Esophagus (tissue), 2 donors: Measurements from ENCODE around the gene CDC14A. TPM values are rescaled to one million over a fixed set of nuclear protein-coding genes. Genes with fewer than 3 reads are reported as not detected.

Experiments
- H3K27ac ChIP-seq, 2 donors: one replicate each; pipeline ENCODE4 v1.5.1; 2013; ENCODE audit warnings: low read depth in 2 of 2, mild to moderate bottlenecking in 2 of 2, inconsistent platforms in 1 of 2, low read length in 1 of 2, moderate library complexity in 1 of 2
- H3K27me3 ChIP-seq, 2 donors: one replicate each; pipeline ENCODE4 v1.6.1; 2013; ENCODE audit warnings: low read length in 2 of 2, control low read depth in 1 of 2, mild to moderate bottlenecking in 1 of 2; ENCODE audit not compliant: insufficient read depth in 2 of 2, control insufficient read depth in 1 of 2
- H3K36me3 ChIP-seq, 2 donors: one replicate each; pipeline ENCODE4 v1.6.1; 2013; ENCODE audit warnings: low read length in 1 of 2; ENCODE audit not compliant: control insufficient read depth in 2 of 2, insufficient read depth in 2 of 2
- H3K4me1 ChIP-seq, 2 donors: one replicate each; pipeline ENCODE4 v1.6.1; 2013; ENCODE audit warnings: low read length in 1 of 2; ENCODE audit not compliant: control insufficient read depth in 2 of 2, insufficient read depth in 2 of 2
- H3K4me3 ChIP-seq, 2 donors: one replicate each; pipeline ENCODE4 v1.5.1; 2013; ENCODE audit warnings: low read length in 2 of 2, mild to moderate bottlenecking in 2 of 2, low read depth in 1 of 2, moderate library complexity in 1 of 2
- H3K9me3 ChIP-seq, 2 donors: one replicate each; pipeline ENCODE4 v1.6.1; 2013; ENCODE audit warnings: mild to moderate bottlenecking in 2 of 2, low read depth in 1 of 2, low read length in 1 of 2, moderate library complexity in 1 of 2; ENCODE audit not compliant: control insufficient read depth in 2 of 2, insufficient read depth in 1 of 2
- WGBS, 2 donors: extraction: QIAGEN DNeasy Blood & Tissue Kit; methylation state at CpG; one replicate each; pipeline ENCODE4 v1.1.7; 2013; 5-methylcytosine and 5-hydroxymethylcytosine counted together
- polyA plus RNA-seq, 2 donors: library from polyadenylated mRNA; stranded (reverse); fragments of 200-250 nt; gene quantifications; one replicate each; pipeline ENCODE4 v1.2.3, GENCODE V29; 2013
- donor health status: healthy with polysubstance abuse.
- donor health status: Bipolar disorder and iron deficiency.

The CDC14A gene
- polyA plus RNA-seq, 2 donors: 1.0 to 1.2 TPM

DNA sequence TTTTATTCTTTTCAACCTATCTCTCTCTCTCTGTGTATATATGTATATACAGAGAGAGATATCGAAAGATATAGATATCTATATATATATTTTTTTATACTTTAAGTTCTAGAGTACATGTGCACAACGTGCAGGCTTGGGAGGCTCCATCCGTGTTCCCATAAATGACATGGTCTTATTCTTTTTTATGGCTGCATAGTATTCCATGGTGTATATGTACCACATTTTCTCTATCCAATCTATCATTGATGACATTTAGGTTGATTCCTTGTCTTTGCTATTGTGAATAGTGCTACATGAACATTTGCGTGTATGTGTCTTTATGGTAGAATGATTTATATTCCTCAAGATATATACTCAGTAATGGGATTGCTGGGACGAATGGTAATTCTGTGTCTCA lies 130.4 kb downstream of the CDC14A start:
- H3K4me3 ChIP-seq: no peak overlapping the region
- no peaks in the 10 kb centered on the region for H3K27me3 ChIP-seq
- 97% methylated on average over 5 of the region's 5 CpGs for WGBS, 2 donors
- no peaks in the 10 kb centered on the region for H3K36me3 ChIP-seq
- no peaks in the 10 kb centered on the region for H3K4me1 ChIP-seq
- no peaks in the 10 kb centered on the region for H3K9me3 ChIP-seq
- no peak overlapping the region for H3K27ac ChIP-seq

DNA sequence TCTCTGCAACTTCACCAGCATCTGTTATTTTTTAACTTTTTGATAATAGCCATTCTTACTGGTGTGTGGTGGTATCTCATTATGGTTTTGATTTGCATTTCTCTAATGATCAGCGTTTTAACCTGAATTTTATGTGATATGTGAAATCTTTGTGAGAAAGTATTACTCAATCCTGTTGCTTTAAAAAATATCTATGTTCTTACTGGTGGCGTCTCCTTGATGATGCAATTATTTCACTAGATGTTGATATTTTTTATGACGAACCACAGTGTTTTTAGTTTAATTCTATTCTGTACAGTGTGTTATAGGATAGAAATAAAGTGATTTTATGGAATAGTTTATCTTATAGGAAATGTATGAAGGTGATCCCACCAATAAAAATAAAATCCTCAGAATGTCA lies 130.9 kb downstream of the CDC14A start:
- no peaks in the 10 kb centered on the region for H3K36me3 ChIP-seq
- H3K4me1 ChIP-seq: no peaks in the 10 kb centered on the region
- H3K9me3 ChIP-seq: no peaks in the 10 kb centered on the region
- WGBS, 2 donors: 89 to 91% methylated on average over 3 of the region's 3 CpGs
- no peaks in the 10 kb centered on the region for H3K27me3 ChIP-seq
- no peak overlapping the region for H3K27ac ChIP-seq
- no peak overlapping the region for H3K4me3 ChIP-seq

DNA sequence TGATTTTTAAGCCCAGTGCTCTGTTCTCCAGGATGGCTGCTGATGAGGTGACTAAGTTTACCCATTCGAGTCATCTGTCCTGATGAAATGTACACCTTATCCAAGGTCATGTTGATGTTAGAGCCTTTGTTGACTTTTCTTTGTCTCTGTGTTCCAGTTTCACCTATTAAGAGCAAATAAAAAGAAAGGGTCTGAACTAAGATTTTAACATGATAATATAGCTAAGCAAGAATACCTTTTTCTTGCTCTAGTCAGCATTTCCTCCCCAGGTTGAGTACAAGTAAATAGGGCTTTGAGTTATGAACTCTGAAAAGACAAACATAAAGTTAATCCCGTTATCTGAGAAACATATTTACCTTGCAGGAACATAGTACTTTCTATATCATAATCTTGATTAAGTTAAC lies 133.6 kb downstream of the CDC14A start:
- Histone ChIP-seq H3K9me3 (no peaks in the 10 kb centered on the region), H3K27me3 (no peaks in the 10 kb centered on the region), H3K4me3 (no peak overlapping the region), H3K27ac (no peak overlapping the region), H3K36me3 (no peaks in the 10 kb centered on the region), H3K4me1 (no peaks in the 10 kb centered on the region)
- WGBS, 2 donors: 74 to 91% methylated on average over 2 of the region's 2 CpGs

DNA sequence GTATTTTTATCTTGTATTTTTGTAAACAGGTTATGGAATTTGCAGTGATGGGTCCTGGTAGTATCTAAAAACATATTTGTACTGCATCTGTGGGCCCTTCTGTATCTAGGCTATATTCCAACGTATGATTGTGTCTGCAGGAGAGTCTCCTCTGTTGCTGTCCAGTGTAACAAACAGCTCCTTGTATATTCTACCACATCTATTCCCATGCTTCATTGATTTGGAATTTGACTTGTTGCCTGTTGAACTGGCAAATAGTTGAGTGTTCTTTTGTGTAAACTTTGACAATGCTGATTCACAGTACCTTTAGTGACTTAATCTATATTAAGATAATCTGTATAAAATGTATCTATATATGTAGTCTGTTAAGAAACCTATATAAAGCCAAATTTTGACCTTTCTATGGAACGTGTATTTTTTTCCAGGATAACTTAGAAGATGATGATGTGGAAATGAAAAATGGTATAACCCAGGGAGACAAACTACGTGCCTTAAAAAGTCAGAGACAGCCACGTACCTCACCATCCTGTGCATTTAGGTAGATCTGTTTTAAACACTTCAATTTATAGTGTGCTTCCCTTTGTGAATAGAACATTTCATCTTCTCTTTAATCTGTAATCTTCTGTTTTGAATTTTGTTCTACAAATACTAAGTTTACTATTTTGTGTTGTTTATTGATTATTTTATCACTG lies 142.2 kb downstream of the CDC14A start:
- peaks cover 0 to 9% of the 10 kb centered on the region in 2 donors for H3K36me3 ChIP-seq
- H3K4me1 ChIP-seq: no peaks in the 10 kb centered on the region
- H3K27ac ChIP-seq: no peak overlapping the region
- WGBS, 2 donors: 93 to 94% methylated on average over 4 of the region's 4 CpGs
- no peaks in the 10 kb centered on the region for H3K27me3 ChIP-seq
- H3K4me3 ChIP-seq: no peak overlapping the region
- no peaks in the 10 kb centered on the region for H3K9me3 ChIP-seq

DNA sequence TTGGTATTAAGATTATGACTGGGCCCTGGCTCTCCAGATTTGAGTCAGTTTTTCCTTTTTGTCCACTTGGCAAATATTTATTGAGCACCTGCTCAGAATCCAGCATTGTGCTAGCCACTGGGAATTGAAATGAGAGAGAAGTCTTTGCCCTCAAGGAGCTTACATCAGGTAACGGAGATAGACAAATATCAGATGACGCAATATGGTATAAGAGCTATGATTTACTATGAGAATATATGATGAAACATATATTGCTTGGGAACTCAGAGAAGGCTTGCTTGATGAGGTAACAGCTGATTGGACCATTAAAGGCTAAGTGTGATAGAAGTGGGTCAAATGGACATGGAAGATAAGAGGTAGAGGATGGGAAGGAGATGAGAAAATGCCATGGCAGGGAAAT lies 144.6 kb downstream of the CDC14A start:
- Histone ChIP-seq H3K27me3 (no peaks in the 10 kb centered on the region), H3K9me3 (no peaks in the 10 kb centered on the region), H3K4me3 (no peak overlapping the region), H3K4me1 (no peaks in the 10 kb centered on the region), H3K27ac (no peak overlapping the region), H3K36me3 (peaks cover 0 to 9% of the 10 kb centered on the region in 2 donors)
- WGBS, 2 donors: 95% methylated on average over 2 of the region's 2 CpGs

DNA sequence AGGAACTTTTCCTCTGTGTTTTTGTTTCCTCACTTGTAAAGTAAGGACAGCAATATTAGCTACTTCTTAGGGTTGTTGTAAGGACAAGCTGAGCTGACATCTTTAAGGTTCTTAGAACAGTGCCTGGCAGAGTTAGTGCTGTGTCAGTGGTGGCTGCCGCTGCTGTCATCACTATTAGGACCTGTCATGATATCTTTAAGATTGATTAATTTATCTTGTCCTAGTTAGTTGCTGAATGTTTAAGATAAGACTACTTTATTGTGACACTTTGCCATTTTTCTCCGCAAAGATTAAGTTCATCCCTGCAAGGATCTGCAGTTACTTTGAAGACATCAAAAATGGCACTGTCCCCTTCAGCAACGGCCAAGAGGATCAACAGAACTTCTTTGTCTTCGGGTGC lies 145.5 kb downstream of the CDC14A start:
- Histone ChIP-seq H3K9me3 (no peaks in the 10 kb centered on the region), H3K36me3 (peaks cover 0 to 9% of the 10 kb centered on the region in 2 donors), H3K4me3 (no peak overlapping the region), H3K4me1 (no peaks in the 10 kb centered on the region), H3K27me3 (no peaks in the 10 kb centered on the region), H3K27ac (no peak overlapping the region)
- WGBS, 2 donors: 93 to 95% methylated on average over 4 of the region's 4 CpGs

DNA sequence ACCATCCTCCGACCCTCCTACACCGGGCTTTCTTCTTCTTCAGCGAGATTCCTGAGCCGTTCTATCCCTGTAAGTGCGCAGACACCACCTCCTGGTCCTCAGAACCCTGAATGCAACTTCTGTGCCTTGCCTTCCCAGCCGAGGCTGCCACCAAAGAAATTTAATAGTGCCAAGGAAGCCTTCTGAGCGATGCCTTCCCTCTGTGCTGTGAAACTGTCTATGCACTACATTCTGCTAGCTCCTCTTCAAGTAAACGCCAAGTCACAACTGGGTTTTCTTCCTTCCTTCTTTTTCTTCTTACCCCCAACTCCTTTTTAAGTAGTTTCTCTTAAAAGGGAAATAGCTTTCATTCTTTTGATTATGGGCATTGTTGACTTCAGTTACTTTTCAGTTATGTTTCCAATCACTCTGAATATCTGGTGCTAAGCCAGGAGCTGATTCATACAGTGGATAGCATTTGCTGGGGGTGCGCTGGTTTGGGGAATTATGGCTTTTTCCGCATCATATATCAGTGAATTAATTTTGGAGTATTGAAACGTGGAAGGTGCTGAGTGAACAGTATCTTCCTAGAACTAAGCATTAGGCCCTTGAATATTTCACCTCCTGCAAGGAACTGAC lies 147.0 kb downstream of the CDC14A start:
- H3K27ac ChIP-seq: no peak overlapping the region
- H3K4me1 ChIP-seq: no peaks in the 10 kb centered on the region
- H3K4me3 ChIP-seq: no peak overlapping the region
- no peaks in the 10 kb centered on the region for H3K27me3 ChIP-seq
- peaks cover 0 to 9% of the 10 kb centered on the region in 2 donors for H3K36me3 ChIP-seq
- no peaks in the 10 kb centered on the region for H3K9me3 ChIP-seq
- WGBS, 2 donors: 95 to 98% methylated on average over 11 of the region's 11 CpGs

DNA sequence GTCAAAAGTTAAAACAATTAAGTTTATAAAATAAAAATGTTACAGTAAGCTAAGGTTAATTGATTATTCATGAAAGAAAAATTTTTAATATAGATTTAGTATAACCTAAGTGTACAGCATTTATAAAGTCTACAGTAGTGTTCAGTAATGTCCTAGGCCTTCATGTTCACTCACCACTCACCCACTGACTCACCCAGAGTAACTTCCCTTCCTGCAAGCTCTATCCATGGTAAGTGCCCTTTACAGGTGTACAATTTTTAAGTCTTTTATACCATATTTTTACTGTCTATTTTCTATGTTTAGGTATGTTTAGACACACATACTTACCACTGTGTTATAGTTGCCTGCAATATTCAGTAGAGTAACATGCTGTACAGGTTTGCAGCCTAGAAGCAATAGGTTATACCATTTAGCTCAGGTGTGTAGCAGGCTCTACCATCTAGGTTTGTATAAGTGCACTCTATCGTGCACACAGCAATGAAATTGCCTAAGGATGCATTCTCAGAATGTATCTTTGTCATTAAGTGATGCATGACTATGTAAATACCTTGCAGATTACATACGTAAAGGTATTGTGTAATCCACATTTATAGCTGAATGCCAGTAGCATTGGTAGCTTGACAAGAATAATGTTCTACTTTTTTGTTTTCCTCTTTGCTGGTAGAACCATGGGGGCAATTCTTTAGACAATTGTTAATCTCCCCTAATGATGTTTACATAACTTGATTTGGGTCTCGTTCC lies 149.9 kb downstream of the CDC14A start:
- 45 to 68% methylated on average over 3 of the region's 3 CpGs for WGBS, 2 donors
- Histone ChIP-seq H3K27ac (no peak overlapping the region), H3K27me3 (no peaks in the 10 kb centered on the region), H3K9me3 (no peaks in the 10 kb centered on the region), H3K4me1 (no peaks in the 10 kb centered on the region), H3K36me3 (peaks cover 0 to 9% of the 10 kb centered on the region in 2 donors), H3K4me3 (no peak overlapping the region)

DNA sequence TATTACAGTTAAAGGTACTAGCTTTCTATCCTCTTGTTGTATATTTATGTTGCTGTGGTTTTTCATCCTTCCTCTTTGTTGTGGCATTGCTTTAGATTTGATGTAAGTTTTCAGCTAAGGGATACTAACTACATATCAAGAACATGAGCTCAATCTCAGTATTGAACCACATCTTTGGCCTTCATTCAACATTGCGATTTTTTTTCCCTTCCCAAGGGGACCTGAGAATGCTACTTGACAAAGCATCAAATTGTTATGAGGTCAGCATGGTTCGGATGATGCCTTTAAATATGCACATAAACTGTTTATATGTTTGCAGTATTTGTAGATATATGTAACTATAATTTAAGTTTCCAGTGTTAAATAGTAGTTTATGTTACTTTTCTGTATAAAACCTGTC lies 153.9 kb downstream of the CDC14A start:
- H3K4me1 ChIP-seq: no peaks in the 10 kb centered on the region
- no peaks in the 10 kb centered on the region for H3K9me3 ChIP-seq
- H3K36me3 ChIP-seq: peaks cover 0 to 2% of the 10 kb centered on the region in 2 donors
- WGBS, 2 donors: 74 to 77% methylated on average over 2 of the region's 2 CpGs
- H3K27ac ChIP-seq: no peak overlapping the region
- no peaks in the 10 kb centered on the region for H3K27me3 ChIP-seq
- no peak overlapping the region for H3K4me3 ChIP-seq
